IPS-20b (cell line): Measurements from ENCODE around the gene COTL1.
"Not testable (repeated sequence)": the region's sequence is repeated elsewhere in the genome, so short reads cannot be mapped to it uniquely, and the experiment has no call there.

Source experiments
- H3K27ac ChIP-seq: one replicate; pipeline ENCODE4 v1.5.1; 2013; ENCODE audit warnings: low read length
- H3K27me3 ChIP-seq: 2 replicates; pipeline ENCODE4 v1.6.1; 2013; ENCODE audit warnings: mild to moderate bottlenecking, low read length, inconsistent platforms; ENCODE audit not compliant: insufficient read depth
- H3K36me3 ChIP-seq: 2 replicates; pipeline ENCODE4 v1.6.1; 2013; ENCODE audit warnings: low read depth, mild to moderate bottlenecking, inconsistent platforms, low read length, moderate library complexity; ENCODE audit not compliant: insufficient read depth
- H3K4me1 ChIP-seq: 2 replicates; pipeline ENCODE4 v1.6.1; 2013; ENCODE audit warnings: mild to moderate bottlenecking, control low read depth, inconsistent platforms, low read length, moderate library complexity; ENCODE audit not compliant: insufficient read depth
- H3K4me3 ChIP-seq: 2 replicates; pipeline ENCODE4 v1.5.1; 2013; ENCODE audit warnings: mild to moderate bottlenecking, low read length, inconsistent platforms
- H3K9ac ChIP-seq: 2 replicates; pipeline ENCODE4 v1.6.1; 2013; ENCODE audit warnings: low read depth, mild to moderate bottlenecking, inconsistent platforms, low read length, moderate library complexity
- H3K9me3 ChIP-seq: 2 replicates; pipeline ENCODE4 v1.6.1; 2013; ENCODE audit warnings: mild to moderate bottlenecking, low read depth, low read length, inconsistent platforms; ENCODE audit not compliant: insufficient read depth

Gene COTL1

DNA sequence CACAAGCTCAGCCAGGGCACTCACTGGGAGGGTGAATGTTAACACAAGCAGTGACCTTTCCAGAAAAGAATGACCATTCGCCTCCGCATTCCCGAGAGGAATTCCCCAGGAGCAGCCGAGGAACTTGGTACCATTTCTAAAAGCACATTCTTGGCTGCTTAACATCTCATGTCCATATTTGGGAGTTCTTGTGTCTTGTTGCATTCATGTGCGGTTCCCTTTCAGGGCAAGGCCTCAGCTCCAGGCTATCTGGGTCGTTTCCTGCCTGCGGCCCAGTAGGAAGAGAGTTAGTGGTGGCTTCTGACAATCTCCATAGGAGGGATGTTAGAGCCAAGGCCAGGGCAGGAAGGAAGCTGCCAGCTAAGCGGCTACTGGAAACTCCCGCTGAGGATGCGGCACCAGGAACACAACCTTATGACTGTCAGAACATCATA lies 85.6 kb downstream of the COTL1 start:
- peak overlapping the region; percentile 63; the same call in 1 of the 2 replicates for H3K9ac ChIP-seq
- peaks cover 10% of the 10 kb centered on the region for H3K9me3 ChIP-seq
- H3K4me3 ChIP-seq = 0 out of 2 replicates have a peak overlapping the region, but pooled peaks have one; percentile 7
- no peaks in the 10 kb centered on the region for H3K27me3 ChIP-seq
- H3K4me1 ChIP-seq = peaks cover 37% of the 10 kb centered on the region
- peak overlapping the region; percentile 20 for H3K27ac ChIP-seq
- H3K36me3 ChIP-seq = no peaks in the 10 kb centered on the region

DNA sequence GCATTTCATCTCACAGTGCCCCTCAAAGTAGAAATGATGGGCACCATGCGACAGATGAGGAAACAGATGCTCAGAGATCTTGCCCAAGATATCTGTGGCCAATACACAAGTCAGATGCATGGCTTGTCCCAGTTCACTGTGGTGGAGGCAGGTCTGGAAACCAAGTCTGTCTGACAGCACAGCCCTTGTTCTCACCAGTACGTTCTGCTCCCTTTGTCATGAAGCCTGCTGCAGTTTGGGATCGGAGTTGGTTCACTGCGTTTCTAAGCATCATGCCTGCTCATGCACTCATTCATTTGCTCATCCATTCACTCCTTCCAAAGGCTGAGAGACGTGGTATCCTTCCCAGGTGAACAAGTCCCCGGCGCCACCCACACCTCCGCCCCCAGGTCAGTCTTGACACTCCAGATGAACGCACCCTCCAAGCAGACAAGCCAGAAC lies 86.2 kb downstream of the COTL1 start:
- Histone ChIP-seq H3K27ac (peak overlapping the region; percentile 31), H3K27me3 (no peaks in the 10 kb centered on the region), H3K4me3 (no peak overlapping the region), H3K9ac (peak overlapping the region; percentile 63), H3K36me3 (no peaks in the 10 kb centered on the region), H3K9me3 (peaks cover 10% of the 10 kb centered on the region), H3K4me1 (peaks cover 37% of the 10 kb centered on the region)

DNA sequence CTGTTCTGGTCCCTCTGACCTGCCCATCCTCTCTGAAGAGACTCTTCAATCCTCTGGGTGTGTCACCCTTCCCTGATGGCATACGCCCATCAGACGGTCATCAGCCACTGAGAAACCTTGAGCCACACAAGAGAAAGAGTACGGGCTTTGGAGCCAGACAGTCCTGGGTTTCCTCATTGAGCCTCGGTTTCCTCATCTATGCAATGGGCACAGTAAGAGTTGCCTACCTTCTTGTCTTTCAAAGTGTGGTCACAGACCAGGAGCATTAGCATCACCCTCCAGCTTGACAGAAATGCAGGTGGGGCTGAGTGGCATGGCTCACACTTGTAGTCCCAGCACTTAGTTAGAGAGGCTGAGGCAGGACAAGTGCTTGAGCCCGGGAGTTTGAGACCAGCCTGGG lies 87.3 kb downstream of the COTL1 start:
- Histone ChIP-seq H3K27ac (no peak overlapping the region), H3K4me1 (peaks cover 32% of the 10 kb centered on the region), H3K36me3 (no peaks in the 10 kb centered on the region), H3K27me3 (no peaks in the 10 kb centered on the region), H3K9me3 (peaks cover 10% of the 10 kb centered on the region), H3K4me3 (no peak overlapping the region), H3K9ac (no peak overlapping the region)

DNA sequence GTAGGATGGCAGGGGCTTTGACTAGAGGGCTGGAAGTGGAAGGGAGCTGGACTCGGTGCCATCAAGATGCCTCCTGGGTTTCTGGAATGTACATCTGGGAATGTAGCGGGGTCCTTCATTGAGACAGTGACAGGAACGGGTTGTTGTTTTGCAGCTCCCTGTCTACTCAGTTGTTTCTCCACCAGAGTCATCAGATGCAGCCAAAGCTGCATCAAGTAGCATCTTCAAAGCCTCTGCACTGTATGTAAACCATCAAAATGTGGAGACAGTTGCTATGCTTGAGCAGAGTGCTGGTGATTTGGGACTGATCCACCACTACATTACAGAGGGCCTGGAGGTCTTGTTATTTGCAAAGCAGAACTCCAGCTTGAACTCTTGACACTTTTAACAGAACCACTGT lies 88.3 kb downstream of the COTL1 start:
- Histone ChIP-seq H3K4me3 (no peak overlapping the region), H3K9me3 (peaks cover 10% of the 10 kb centered on the region), H3K27me3 (no peaks in the 10 kb centered on the region), H3K4me1 (peaks cover 26% of the 10 kb centered on the region), H3K9ac (no peak overlapping the region), H3K36me3 (no peaks in the 10 kb centered on the region), H3K27ac (no peak overlapping the region)

DNA sequence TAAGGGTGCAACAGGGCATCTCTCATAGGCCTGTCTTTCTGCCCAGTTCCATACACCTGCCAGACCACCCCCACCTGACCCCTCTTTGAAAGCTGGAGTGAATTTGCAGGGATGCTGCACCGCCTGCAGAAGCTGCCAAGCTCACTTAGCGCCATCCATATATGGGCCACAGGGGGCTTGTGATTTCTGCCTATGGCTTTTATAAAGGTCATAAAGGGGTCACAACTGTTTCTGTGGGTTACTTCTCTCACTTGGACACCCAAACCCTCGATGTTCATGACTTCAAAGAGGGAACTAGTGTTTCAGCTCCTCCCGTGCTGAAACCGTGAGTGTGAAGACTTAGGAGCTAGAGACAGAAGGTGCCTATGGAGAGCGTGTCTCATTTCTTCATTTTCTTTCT lies 89.6 kb downstream of the COTL1 start:
- Histone ChIP-seq H3K4me1 (peaks cover 20% of the 10 kb centered on the region), H3K27ac (no peak overlapping the region), H3K36me3 (no peaks in the 10 kb centered on the region), H3K9me3 (peaks cover 10% of the 10 kb centered on the region), H3K27me3 (no peaks in the 10 kb centered on the region), H3K9ac (no peak overlapping the region), H3K4me3 (no peak overlapping the region)

DNA sequence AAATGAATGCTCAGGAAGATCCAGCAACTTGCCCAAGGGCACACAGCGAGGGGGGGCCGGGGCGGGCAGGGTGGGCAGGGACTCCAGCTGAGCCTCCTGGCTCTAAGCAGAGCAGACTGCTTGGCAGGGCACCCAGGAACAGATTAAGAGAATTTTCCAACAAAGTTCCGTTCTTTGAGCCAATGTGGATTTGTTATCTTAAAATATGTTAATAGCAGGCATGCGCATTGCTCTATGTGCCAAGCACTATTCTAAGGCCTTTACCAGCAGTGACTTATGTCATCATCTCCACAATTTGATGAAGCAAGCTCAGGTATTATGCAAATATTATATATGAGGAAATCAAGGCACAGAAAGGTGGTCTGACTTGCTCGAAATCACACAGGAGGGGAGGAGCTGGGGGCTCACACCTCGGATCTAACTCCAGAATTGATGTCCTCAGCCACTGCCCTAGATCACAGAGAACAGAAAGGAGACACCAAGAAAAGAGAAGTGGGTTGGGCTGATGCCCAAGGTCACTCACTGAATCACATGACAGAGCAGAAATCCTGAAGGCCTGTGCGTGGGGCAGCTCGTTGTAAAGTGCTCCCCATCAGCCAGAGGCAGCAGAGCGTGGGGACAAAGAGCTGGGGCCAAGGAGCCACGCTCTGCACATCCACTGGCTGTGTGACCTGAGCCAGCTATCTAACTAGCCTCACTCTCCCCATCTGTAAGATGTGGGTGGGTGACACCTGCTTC lies 90.2 kb downstream of the COTL1 start:
- Histone ChIP-seq H3K27ac (no peak overlapping the region), H3K36me3 (no peaks in the 10 kb centered on the region), H3K9me3 (peaks cover 10% of the 10 kb centered on the region), H3K27me3 (no peaks in the 10 kb centered on the region), H3K9ac (no peak overlapping the region; the same call in 1 of the 2 replicates), H3K4me1 (peaks cover 14% of the 10 kb centered on the region), H3K4me3 (no peak overlapping the region)

DNA sequence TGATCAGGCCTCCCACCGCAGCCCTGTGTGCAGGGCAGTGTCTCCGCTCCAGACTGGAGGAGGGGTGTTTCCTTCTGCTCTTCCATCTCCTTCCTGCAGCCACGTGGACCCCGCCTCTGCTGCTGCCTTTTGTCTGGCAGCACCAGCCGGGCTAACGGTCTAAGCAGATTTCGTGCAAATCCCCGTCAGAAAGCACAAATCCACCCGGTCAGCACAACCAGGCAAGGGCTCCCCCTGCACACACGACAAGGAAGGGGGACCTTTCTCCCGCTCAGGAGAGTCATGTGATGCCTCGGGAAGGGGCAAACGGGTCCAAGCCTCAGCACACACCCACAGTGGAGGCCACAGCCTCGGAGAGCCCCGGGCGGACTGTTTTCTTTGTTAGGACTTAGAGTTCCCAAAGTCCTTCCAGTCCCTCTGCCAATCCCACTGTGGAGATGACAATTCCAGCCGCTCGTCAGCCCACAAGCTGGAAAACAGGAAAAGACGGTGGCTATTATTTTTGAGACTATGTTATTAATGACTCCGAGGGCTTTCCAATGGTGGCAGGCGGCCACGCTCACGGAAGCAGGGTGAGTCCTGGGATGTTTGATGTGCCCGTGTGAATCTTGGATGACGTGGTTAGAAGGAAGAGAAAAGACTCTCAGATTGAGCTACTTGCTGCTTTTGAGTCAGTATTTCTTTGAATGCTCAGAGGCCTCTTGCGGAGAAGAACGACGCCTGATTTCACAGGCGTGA lies 90.9 kb downstream of the COTL1 start:
- Histone ChIP-seq H3K27ac (no peak overlapping the region), H3K27me3 (no peaks in the 10 kb centered on the region), H3K36me3 (no peaks in the 10 kb centered on the region), H3K9me3 (peaks cover 10% of the 10 kb centered on the region), H3K9ac (peak overlapping the region; percentile 37; the same call in 1 of the 2 replicates), H3K4me3 (no peak overlapping the region), H3K4me1 (peaks cover 10% of the 10 kb centered on the region)

DNA sequence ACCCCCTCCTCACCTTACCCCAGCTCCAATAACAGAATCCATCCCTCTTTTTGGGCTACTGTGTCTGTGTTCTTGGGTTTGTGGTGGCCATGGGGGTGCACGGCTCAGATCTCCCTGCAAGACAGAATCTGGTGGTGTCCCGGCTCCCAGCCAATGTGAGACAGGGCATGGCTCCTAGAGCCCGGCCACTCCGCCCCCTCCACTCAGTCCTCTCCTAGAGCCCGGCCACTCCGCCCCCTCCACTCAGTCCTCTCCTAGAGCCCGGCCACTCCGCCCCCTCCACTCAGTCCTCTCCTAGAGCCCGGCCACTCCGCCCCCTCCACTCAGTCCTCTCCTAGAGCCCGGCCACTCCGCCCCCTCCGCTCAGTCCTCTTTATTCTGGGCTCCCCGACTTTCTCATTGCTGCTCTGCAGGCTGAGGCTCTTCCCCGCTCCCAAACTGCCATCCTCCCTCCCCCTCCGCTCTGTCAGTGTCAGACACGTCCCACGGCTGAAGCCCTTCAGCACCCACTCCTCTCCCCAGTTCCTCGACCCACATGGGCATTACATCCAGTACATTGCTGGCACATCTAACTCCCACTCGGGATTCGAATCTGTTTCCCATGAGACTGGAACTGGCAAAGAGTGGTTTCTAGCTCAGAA lies 92.8 kb downstream of the COTL1 start:
- H3K4me3 ChIP-seq, H3K27ac ChIP-seq, H3K9me3 ChIP-seq, H3K4me1 ChIP-seq, H3K27me3 ChIP-seq, H3K9ac ChIP-seq, H3K36me3 ChIP-seq: not testable (repeated sequence)

DNA sequence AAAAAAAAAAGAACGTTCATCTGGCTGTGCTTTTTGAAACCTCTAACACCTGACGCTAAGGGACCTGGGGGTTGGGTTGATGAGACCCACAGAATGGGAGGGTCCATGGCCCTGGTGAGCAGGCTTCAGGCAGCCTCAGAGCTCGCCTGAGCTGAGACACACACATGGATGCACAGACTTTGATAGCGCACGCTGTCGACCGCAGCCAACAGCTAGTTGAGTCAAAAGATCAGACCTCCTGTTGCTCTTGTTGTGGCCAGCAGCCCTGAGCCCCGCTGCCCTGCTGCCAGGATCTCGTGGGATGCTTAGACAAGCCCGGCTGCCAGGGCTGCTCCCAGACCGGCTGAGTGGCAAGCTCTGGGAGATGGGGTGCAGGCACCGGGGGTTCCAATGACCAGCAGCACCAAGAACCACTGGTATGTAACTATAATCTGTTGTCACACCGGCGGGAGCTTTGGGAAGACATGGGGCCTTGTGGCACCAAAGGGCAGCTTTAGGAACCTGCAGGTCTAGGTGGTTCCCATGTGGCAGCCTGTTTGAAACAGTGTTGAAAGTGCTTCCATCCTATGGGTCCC lies 93.4 kb downstream of the COTL1 start:
- Histone ChIP-seq H3K27ac (no peak overlapping the region), H3K27me3 (no peaks in the 10 kb centered on the region), H3K9me3 (peaks cover 1% of the 10 kb centered on the region), H3K36me3 (no peaks in the 10 kb centered on the region), H3K9ac (no peak overlapping the region), H3K4me3 (no peak overlapping the region), H3K4me1 (peaks cover 4% of the 10 kb centered on the region; the same call in 1 of the 2 replicates)

DNA sequence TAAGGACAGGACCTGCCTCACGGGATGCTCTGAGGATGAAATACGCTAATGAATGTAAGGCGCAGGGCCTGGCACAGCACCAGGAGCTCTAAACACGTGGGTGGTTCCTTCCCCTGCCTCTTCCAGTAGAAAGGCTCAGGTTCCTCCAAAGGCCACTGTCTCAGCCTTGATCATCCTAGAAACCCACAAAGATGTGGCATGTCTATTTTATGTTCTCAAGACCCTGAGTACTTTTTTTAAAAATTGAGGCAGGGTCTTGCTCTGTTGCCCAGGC lies 96.4 kb downstream of the COTL1 start:
- Histone ChIP-seq H3K27ac (no peak overlapping the region), H3K36me3 (no peaks in the 10 kb centered on the region), H3K4me1 (peaks cover 2% of the 10 kb centered on the region; the same call in 1 of the 2 replicates), H3K4me3 (no peak overlapping the region), H3K9ac (no peak overlapping the region), H3K9me3 (no peaks in the 10 kb centered on the region), H3K27me3 (no peaks in the 10 kb centered on the region)

DNA sequence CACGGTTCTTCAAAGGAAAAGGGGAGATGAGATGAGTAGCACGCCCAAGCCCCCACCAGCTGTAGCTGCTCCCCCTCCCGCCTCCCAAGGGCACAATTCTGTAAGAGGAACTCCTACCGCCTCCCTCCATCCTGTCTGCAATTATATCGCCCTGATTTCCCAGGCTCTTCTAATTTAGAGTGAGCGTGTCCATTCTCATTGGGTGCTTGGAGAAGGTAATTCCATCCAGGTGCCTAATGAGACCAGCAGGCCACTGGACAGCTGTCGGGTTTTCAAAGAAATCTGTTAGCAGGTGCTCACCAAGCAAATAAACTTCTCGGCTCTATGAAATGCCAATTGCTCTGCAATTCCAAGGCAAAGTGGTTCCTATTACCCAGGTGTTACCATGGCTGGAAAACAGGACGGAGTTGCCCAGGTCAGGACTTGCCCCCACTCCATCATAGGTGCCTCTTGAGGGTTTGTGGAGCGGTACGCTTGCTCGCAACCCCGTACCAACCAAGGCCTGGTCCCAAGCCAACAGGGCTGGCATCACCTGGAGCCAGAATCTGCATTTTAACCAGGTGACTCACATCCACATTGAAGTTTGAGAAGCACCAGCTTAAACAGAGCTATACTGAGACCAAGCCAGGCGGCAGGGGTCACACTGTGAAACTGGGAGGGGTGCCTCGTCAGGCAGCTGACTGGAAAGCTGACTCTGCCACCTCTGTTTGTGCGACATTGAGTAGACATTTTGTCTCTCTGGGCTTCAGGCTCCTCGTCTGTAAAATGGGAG lies 97.0 kb downstream of the COTL1 start:
- Histone ChIP-seq H3K4me3 (no peak overlapping the region), H3K9me3 (no peaks in the 10 kb centered on the region), H3K27ac (no peak overlapping the region), H3K9ac (no peak overlapping the region), H3K36me3 (no peaks in the 10 kb centered on the region), H3K4me1 (no peaks in the 10 kb centered on the region), H3K27me3 (no peaks in the 10 kb centered on the region)
